ENCODE measurements around the gene RPS6KB2.

- no peak for TF ChIP-seq CTCF (IDR thresholded peaks at IDR 0.05)
- no peak for TF ChIP-seq POLR2A (IDR thresholded peaks at IDR 0.05)
Measured at GRCh38 chr11:67455054-67455453, 26.8 kb downstream of the RPS6KB2 start, which contains the start of gene CABP4.
